Neural progenitor cell (in vitro differentiated cells): ENCODE results near the gene NXNL2. TPM values are rescaled to one million over a fixed set of nuclear protein-coding genes. Genes with fewer than 3 reads are reported as not detected.

Experiments used
- DNase-seq: peaks from one replicate; pipeline ENCODE4 v3.0.0-alpha.2; 2016; ENCODE audit warnings: low spot score
- H2AFZ ChIP-seq: fragments of 200-600 bp; sonication (generic); replicated peaks from 2 replicates; pipeline ENCODE4 v1.6.1; 2016; ENCODE audit warnings: antibody characterized with exemption
- H3F3A ChIP-seq: fragments of 200-600 bp; sonication (generic); 2 replicates; pipeline ENCODE4 v1.6.1; 2016; ENCODE audit warnings: antibody characterized with exemption, low read depth
- H3K27ac ChIP-seq: fragments of 200-600 bp; sonication (generic); 2 replicates; pipeline ENCODE4 v1.5.1; 2016; ENCODE audit warnings: mild to moderate bottlenecking
- H3K27me3 ChIP-seq: fragments of 200-600 bp; sonication (generic); 2 replicates; pipeline ENCODE4 v1.6.1; 2016; ENCODE audit warnings: mild to moderate bottlenecking, moderate library complexity
- H3K36me3 ChIP-seq: fragments of 200-600 bp; sonication (generic); 2 replicates; pipeline ENCODE4 v1.5.1; 2016
- H3K4me1 ChIP-seq: fragments of 200-600 bp; sonication (generic); 2 replicates; pipeline ENCODE4 v1.6.1; 2016; ENCODE audit warnings: mixed run types
- H3K4me2 ChIP-seq: fragments of 200-600 bp; sonication (generic); 2 replicates; pipeline ENCODE4 v1.6.1; 2016
- H3K4me3 ChIP-seq: fragments of 200-600 bp; sonication (generic); 2 replicates; pipeline ENCODE4 v1.5.1; 2016
- H3K79me2 ChIP-seq: fragments of 200-600 bp; sonication (generic); 2 replicates; pipeline ENCODE4 v1.6.1; 2016; ENCODE audit warnings: low read depth
- H3K9ac ChIP-seq: fragments of 200-600 bp; sonication (generic); 2 replicates; pipeline ENCODE4 v1.6.1; 2016
- H3K9me3 ChIP-seq: fragments of 200-600 bp; sonication (generic); 2 replicates; pipeline ENCODE4 v1.5.1; 2016; ENCODE audit warnings: low read depth
- H4K20me1 ChIP-seq: fragments of 200-600 bp; sonication (generic); 2 replicates; pipeline ENCODE4 v1.6.1; 2016; ENCODE audit warnings: low read depth
- H3K27ac Mint-ChIP-seq: 3 replicates; pipeline ENCODE4 v1.8.0; 2021; ENCODE audit warnings: mixed read lengths
- H3K27me3 Mint-ChIP-seq: 2 replicates; pipeline ENCODE4 v1.8.0; 2022; ENCODE audit warnings: low read depth, mild to moderate bottlenecking, inconsistent platforms, moderate library complexity, mixed read lengths; ENCODE audit not compliant: insufficient read depth
- H3K36me3 Mint-ChIP-seq: 3 replicates; pipeline ENCODE4 v1.8.0; 2021; ENCODE audit warnings: mixed read lengths
- H3K4me1 Mint-ChIP-seq: 3 replicates; pipeline ENCODE4 v1.8.0; 2021; ENCODE audit warnings: mixed read lengths
- H3K4me3 Mint-ChIP-seq: 3 replicates; pipeline ENCODE4 v1.8.0; 2021; ENCODE audit warnings: mild to moderate bottlenecking, moderate library complexity, mixed read lengths
- H3K9me3 Mint-ChIP-seq: 3 replicates; pipeline ENCODE4 v1.8.0; 2020; ENCODE audit warnings: mixed read lengths
- EZH2 ChIP-seq: fragments of 200-600 bp; sonication (generic); IDR thresholded peaks from 2 replicates; pipeline ENCODE4 v1.6.1; 2017; ENCODE audit warnings: antibody characterized with exemption, mild to moderate bottlenecking, moderate library complexity
- EZH2phosphoT487 ChIP-seq: fragments of 200-600 bp; sonication (generic); IDR thresholded peaks from 2 replicates; pipeline ENCODE4 v1.6.1; 2017; ENCODE audit warnings: antibody characterized with exemption
- total RNA-seq: library from RNA; depleted of rRNA; stranded (reverse); fragments of >200 nt; gene quantifications from 2 replicates; pipeline ENCODE4 v1.2.3, GENCODE V29; 2015; ENCODE audit warnings: low replicate concordance
- TF ChIP-seq, protein P1 (sequence below): fragments of 200-600 bp; sonication (generic); IDR thresholded peaks from 2 replicates; pipeline ENCODE4 v1.5.1; 2017; ENCODE audit warnings: antibody characterized with exemption, mild to moderate bottlenecking

Gene NXNL2
- total RNA-seq, 1 donor from 2014 or later, result 0.32 TPM

DNA sequence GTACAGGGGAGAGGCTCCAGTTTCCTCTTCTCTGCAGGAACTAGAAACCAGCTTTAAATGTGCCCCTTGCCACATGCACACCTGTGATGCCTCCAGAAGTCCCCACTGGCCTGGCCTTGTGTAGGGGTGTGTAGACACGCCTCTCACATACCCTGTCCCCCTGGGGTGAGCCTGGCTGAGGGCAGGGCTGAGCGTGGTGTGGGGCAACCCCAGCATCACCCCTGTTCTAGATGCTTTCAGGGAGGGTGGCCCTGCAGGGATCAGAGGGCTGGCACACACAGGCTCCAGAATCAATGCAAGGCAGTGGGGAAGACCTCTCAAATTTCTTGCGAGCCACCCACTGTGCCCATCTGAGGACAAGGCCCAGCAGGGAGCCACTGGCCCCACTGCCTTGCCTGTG, 54.7 kb downstream of the NXNL2 start:
- no peak overlapping the region for H2AFZ ChIP-seq
- H3K4me3 ChIP-seq, result no peak overlapping the region
- no peak for TF ChIP-seq EZH2
- TF ChIP-seq, protein P1, sequence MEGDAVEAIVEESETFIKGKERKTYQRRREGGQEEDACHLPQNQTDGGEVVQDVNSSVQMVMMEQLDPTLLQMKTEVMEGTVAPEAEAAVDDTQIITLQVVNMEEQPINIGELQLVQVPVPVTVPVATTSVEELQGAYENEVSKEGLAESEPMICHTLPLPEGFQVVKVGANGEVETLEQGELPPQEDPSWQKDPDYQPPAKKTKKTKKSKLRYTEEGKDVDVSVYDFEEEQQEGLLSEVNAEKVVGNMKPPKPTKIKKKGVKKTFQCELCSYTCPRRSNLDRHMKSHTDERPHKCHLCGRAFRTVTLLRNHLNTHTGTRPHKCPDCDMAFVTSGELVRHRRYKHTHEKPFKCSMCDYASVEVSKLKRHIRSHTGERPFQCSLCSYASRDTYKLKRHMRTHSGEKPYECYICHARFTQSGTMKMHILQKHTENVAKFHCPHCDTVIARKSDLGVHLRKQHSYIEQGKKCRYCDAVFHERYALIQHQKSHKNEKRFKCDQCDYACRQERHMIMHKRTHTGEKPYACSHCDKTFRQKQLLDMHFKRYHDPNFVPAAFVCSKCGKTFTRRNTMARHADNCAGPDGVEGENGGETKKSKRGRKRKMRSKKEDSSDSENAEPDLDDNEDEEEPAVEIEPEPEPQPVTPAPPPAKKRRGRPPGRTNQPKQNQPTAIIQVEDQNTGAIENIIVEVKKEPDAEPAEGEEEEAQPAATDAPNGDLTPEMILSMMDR, result no peak
- TF ChIP-seq EZH2phosphoT487, result no peak
- Mint-ChIP-seq H3K4me1 (no peaks in the 10 kb centered on the region), H3K4me3 (no peak overlapping the region), H3K27ac (no peak overlapping the region), H3K9me3 (peaks cover 11% of the 10 kb centered on the region), H3K36me3 (no peaks in the 10 kb centered on the region), H3K27me3 (peaks cover 7% of the 10 kb centered on the region)
- H3K9ac ChIP-seq, result no peak overlapping the region
- no peak overlapping the region for H3K4me2 ChIP-seq
- H3K27me3 ChIP-seq, result no peaks in the 10 kb centered on the region
- no peaks in the 10 kb centered on the region for H3K4me1 ChIP-seq
- H3K27ac ChIP-seq, result no peak overlapping the region
- H4K20me1 ChIP-seq, result no peaks in the 10 kb centered on the region
- no peaks in the 10 kb centered on the region for H3K79me2 ChIP-seq
- no peaks in the 10 kb centered on the region for H3K36me3 ChIP-seq
- H3K9me3 ChIP-seq, result no peaks in the 10 kb centered on the region
- no peaks in the 10 kb centered on the region for H3F3A ChIP-seq
- DNase-seq, result no peak

DNA sequence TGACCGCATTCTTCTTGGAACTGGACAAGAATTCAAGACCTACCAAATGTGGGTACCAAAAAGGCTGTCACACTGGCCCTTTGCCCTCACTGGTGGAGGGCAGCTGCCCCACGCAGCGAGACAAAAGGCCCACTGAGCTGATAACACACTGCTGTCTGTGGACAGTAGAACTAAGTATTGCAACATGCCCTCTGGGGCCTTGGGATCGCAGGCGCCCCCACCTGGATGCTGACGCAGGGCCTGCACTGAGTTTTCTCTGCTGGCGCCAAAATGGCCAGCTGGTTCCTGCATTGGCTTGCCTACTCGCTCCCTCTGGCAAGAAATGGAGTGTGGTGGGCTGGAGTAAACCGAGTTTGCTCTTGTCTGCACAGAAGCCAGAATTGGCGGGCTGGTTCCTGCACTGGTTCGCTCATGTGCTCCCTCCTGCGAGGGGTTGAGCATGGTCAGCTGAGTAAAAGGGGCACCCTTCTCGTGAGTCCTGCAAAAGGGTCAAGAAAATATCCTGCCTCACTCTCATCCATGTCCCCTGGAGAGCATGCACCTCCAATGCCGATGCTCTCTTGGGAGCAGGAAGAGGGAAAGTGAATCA, 55.7 kb downstream of the NXNL2 start:
- H3K4me3 ChIP-seq, result no peak overlapping the region
- H3K4me2 ChIP-seq, result no peak overlapping the region
- H3K4me3 Mint-ChIP-seq, result no peak overlapping the region
- H3K27me3 ChIP-seq, result no peaks in the 10 kb centered on the region
- H3K27ac ChIP-seq, result no peak overlapping the region
- no peaks in the 10 kb centered on the region for H4K20me1 ChIP-seq
- H3K79me2 ChIP-seq, result no peaks in the 10 kb centered on the region
- H2AFZ ChIP-seq, result peak overlapping the region; percentile 68
- peaks cover 11% of the 10 kb centered on the region for H3K9me3 Mint-ChIP-seq
- H3K9ac ChIP-seq, result no peak overlapping the region
- no peaks in the 10 kb centered on the region for H3F3A ChIP-seq
- no peaks in the 10 kb centered on the region for H3K36me3 Mint-ChIP-seq
- H3K9me3 ChIP-seq, result no peaks in the 10 kb centered on the region
- peaks cover 7% of the 10 kb centered on the region for H3K27me3 Mint-ChIP-seq
- H3K4me1 ChIP-seq, result no peaks in the 10 kb centered on the region
- no peaks in the 10 kb centered on the region for H3K36me3 ChIP-seq
- H3K27ac Mint-ChIP-seq, result no peak overlapping the region
- DNase-seq, result peak; percentile 18
- H3K4me1 Mint-ChIP-seq, result no peaks in the 10 kb centered on the region
- no peak for TF ChIP-seq EZH2phosphoT487
- TF ChIP-seq, protein P1, result peak; percentile 41

DNA sequence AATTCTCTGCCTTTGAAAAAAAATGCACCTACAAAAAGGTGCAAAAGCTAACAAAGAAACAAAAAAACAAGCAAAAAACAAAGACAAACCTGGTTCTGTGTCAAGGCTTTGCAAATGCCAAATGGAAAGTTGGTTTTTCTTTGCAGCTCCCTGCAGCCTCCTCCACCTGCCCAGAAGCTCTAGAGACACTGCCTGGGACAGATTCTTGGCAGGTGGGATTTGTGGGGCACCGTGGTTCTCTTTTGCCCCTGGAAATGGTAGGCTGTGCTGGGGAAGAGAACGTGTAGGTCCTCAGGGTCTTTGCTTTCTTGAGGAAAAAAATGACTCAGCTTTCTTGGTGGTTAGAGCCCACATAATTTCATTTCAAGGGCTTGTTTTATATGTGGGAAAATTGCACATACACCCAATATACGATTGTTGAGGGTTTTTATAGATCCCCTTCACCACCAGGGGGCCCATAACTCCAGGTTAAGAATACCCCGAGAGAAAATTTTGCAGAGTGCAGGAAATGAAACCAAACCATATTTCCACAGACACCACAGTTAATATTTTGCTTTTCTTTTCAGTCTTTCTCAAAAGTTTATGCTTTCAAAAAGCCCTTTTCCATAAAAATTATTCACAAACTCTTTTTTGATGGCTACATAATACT, 58.7 kb downstream of the NXNL2 start:
- Histone ChIP-seq H4K20me1 (no peaks in the 10 kb centered on the region), H2AFZ (no peak overlapping the region), H3K9me3 (no peaks in the 10 kb centered on the region), H3K27me3 (no peaks in the 10 kb centered on the region), H3K36me3 (no peaks in the 10 kb centered on the region), H3K9ac (no peak overlapping the region), H3K4me3 (no peak overlapping the region), H3K79me2 (no peaks in the 10 kb centered on the region), H3K27ac (no peak overlapping the region), H3K4me2 (no peak overlapping the region), H3K4me1 (no peaks in the 10 kb centered on the region), H3F3A (no peaks in the 10 kb centered on the region)
- Mint-ChIP-seq H3K36me3 (no peaks in the 10 kb centered on the region), H3K27me3 (peaks cover 2% of the 10 kb centered on the region), H3K9me3 (peaks cover 8% of the 10 kb centered on the region), H3K4me1 (no peaks in the 10 kb centered on the region), H3K27ac (no peak overlapping the region), H3K4me3 (no peak overlapping the region)
- peak; percentile 52 for DNase-seq
- TF ChIP-seq, protein P1, result peak; percentile 72
- TF ChIP-seq EZH2, result no peak

Other genes starting within 250 kb of the NXNL2 start
- gene SPIN1, start 146.7 kb upstream of the NXNL2 start, total RNA-seq, result 82.5 and 101 TPM in 2 replicates